ENCODE results near the gene LUZP2. TPM values are rescaled to one million over a fixed set of nuclear protein-coding genes. Genes with fewer than 3 reads are reported as not detected.

The LUZP2 gene
- total RNA-seq, 1 experiment from 2014 or later: not detected

DNA sequence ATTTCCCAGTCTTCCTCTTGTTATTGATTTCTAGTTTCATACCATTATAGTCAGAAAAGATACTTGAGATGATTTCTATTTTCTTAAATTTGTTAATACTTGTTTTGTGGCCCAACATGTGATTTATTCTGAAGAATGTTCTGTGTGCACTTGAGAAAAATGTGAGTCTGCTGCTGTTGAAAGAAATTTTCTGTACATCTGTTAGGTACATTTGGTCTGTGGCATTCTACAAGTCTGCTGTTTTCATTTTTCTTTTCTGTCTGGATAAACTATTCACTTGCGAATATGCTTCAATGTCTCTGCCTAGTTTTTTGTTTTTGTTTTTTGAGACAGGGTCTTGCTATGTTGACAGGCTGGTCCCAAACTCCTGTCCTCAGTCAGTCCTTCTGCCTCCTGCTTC is 26.4 kb upstream of the LUZP2 start:
- TF ChIP-seq, protein P1, sequence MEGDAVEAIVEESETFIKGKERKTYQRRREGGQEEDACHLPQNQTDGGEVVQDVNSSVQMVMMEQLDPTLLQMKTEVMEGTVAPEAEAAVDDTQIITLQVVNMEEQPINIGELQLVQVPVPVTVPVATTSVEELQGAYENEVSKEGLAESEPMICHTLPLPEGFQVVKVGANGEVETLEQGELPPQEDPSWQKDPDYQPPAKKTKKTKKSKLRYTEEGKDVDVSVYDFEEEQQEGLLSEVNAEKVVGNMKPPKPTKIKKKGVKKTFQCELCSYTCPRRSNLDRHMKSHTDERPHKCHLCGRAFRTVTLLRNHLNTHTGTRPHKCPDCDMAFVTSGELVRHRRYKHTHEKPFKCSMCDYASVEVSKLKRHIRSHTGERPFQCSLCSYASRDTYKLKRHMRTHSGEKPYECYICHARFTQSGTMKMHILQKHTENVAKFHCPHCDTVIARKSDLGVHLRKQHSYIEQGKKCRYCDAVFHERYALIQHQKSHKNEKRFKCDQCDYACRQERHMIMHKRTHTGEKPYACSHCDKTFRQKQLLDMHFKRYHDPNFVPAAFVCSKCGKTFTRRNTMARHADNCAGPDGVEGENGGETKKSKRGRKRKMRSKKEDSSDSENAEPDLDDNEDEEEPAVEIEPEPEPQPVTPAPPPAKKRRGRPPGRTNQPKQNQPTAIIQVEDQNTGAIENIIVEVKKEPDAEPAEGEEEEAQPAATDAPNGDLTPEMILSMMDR (IDR thresholded peaks at IDR 0.05; ENCODE audit: insufficient read depth in 1 of 2, low read depth in 1 of 2, low read length in 1 of 2, severe bottlenecking in 1 of 2, unreplicated experiment in 1 of 2): no peak
- Mint-ChIP-seq H3K36me3 (ENCODE audit: insufficient read depth, unreplicated experiment) (no peaks in the 10 kb centered on the region), H3K4me1 (ENCODE audit: low read depth, unreplicated experiment) (no peaks in the 10 kb centered on the region), H3K4me3 (ENCODE audit: unreplicated experiment) (no peak overlapping the region), H3K9me3 (ENCODE audit: unreplicated experiment) (no peaks in the 10 kb centered on the region), H3K27ac (ENCODE audit: unreplicated experiment) (no peak overlapping the region), H3K27me3 (ENCODE audit: insufficient read depth, unreplicated experiment) (no peaks in the 10 kb centered on the region)
- POLR2A ChIA-PET: no interaction called here
- no TSS peak for BruUV-seq (replicated peaks)
- H3K4me3 ChIP-seq (ENCODE audit: low read depth, low read length): no peak overlapping the region
- CTCF ChIA-PET: no interaction called here
- H3K27me3 ChIP-seq (replicated peaks; ENCODE audit: control insufficient read depth, insufficient read depth, low read length): no peaks in the 10 kb centered on the region
- no peaks in the 10 kb centered on the region for H3K4me1 ChIP-seq
- H3K36me3 ChIP-seq (ENCODE audit: control insufficient read depth, insufficient read depth, low read length): no peaks in the 10 kb centered on the region
- H3K9me3 ChIP-seq: no peaks in the 10 kb centered on the region
- intact Hi-C loops (cut with micrococcal nuclease; ENCODE audit: unreplicated experiment): no loop called here
- DNase-seq: no peak

DNA sequence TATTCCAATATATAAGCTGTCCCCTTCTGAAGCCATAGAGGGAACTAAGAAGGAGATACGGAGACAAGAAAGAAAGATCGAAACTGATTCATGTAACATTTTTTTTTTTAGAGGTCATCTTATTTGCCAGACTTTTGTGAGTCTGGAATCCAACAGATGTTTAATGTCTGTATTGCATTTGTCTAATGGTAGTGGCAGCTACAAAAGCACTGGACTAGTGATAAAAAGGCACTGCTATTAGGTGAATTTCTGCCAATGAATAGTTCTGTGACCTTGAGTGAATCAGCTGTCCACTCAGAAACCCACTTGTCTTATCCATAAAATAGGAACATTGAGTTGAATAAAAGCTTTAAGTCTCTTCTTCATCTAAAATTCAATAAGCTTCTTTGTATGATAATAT is 25.8 kb upstream of the LUZP2 start:
- no peaks in the 10 kb centered on the region for H3K27me3 ChIP-seq (replicated peaks; ENCODE audit: control insufficient read depth, insufficient read depth, low read length)
- no TSS peak for BruUV-seq (replicated peaks)
- no peak for DNase-seq
- H3K9me3 ChIP-seq: no peaks in the 10 kb centered on the region
- H3K4me3 Mint-ChIP-seq (ENCODE audit: unreplicated experiment): no peak overlapping the region
- no peak overlapping the region for H3K27ac Mint-ChIP-seq (ENCODE audit: unreplicated experiment)
- H3K4me1 Mint-ChIP-seq (ENCODE audit: low read depth, unreplicated experiment): no peaks in the 10 kb centered on the region
- H3K4me1 ChIP-seq: no peaks in the 10 kb centered on the region
- POLR2A ChIA-PET: no interaction called here
- H3K4me3 ChIP-seq (ENCODE audit: low read depth, low read length): no peak overlapping the region
- TF ChIP-seq, protein P1 (IDR thresholded peaks at IDR 0.05; ENCODE audit: insufficient read depth in 1 of 2, low read depth in 1 of 2, low read length in 1 of 2, severe bottlenecking in 1 of 2, unreplicated experiment in 1 of 2): no peak
- no peaks in the 10 kb centered on the region for H3K36me3 ChIP-seq (ENCODE audit: control insufficient read depth, insufficient read depth, low read length)
- CTCF ChIA-PET: no interaction called here
- no peaks in the 10 kb centered on the region for H3K36me3 Mint-ChIP-seq (ENCODE audit: insufficient read depth, unreplicated experiment)
- intact Hi-C loops (cut with micrococcal nuclease; ENCODE audit: unreplicated experiment): no loop called here
- no peaks in the 10 kb centered on the region for H3K9me3 Mint-ChIP-seq (ENCODE audit: unreplicated experiment)
- no peaks in the 10 kb centered on the region for H3K27me3 Mint-ChIP-seq (ENCODE audit: insufficient read depth, unreplicated experiment)

DNA sequence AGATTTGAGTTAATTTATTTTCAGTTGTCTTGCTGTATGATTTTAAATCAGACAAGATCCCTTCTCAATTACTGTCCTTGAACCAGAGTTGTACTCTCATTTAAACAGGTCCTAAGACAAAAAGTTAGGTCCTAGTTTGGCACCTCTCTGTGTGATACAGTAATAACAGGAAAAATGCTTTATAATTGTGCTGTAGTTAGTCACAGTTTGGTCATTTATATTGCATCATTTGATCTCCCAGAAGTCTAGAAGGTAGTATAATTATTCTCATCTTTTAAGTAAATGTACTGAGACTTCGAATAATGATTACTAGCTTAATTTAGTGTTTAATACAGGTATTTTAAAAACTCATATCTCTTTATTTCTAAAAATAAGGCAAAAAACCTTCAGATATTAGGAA is 18.1 kb upstream of the LUZP2 start:
- no peaks in the 10 kb centered on the region for H3K4me1 ChIP-seq
- POLR2A ChIA-PET: no interaction called here
- CTCF ChIA-PET: no interaction called here
- Mint-ChIP-seq H3K4me1 (ENCODE audit: low read depth, unreplicated experiment) (no peaks in the 10 kb centered on the region), H3K4me3 (ENCODE audit: unreplicated experiment) (no peak overlapping the region), H3K27ac (ENCODE audit: unreplicated experiment) (no peak overlapping the region), H3K27me3 (ENCODE audit: insufficient read depth, unreplicated experiment) (no peaks in the 10 kb centered on the region), H3K9me3 (ENCODE audit: unreplicated experiment) (no peaks in the 10 kb centered on the region), H3K36me3 (ENCODE audit: insufficient read depth, unreplicated experiment) (no peaks in the 10 kb centered on the region)
- H3K27me3 ChIP-seq (replicated peaks; ENCODE audit: control insufficient read depth, insufficient read depth, low read length): no peaks in the 10 kb centered on the region
- no peaks in the 10 kb centered on the region for H3K36me3 ChIP-seq (ENCODE audit: control insufficient read depth, insufficient read depth, low read length)
- BruUV-seq (replicated peaks): no TSS peak
- H3K4me3 ChIP-seq (ENCODE audit: low read depth, low read length): no peak overlapping the region
- intact Hi-C loops (cut with micrococcal nuclease; ENCODE audit: unreplicated experiment): no loop called here
- no peaks in the 10 kb centered on the region for H3K9me3 ChIP-seq
- no peak for DNase-seq
- TF ChIP-seq, protein P1 (IDR thresholded peaks at IDR 0.05; ENCODE audit: insufficient read depth in 1 of 2, low read depth in 1 of 2, low read length in 1 of 2, severe bottlenecking in 1 of 2, unreplicated experiment in 1 of 2): no peak

Data from Caco-2 (cell line).